ENCODE data around the gene EPN1. TPM values are rescaled to one million over a fixed set of nuclear protein-coding genes. Genes with fewer than 3 reads are reported as not detected.
A peak's percentile ranks its signal among the peaks of the same experiment; 100 is the strongest.

The EPN1 gene
- total and polyA plus RNA-seq, 2 of the 13 experiments (the other 11 are each of a cell fraction or from before 2014, with no cell fraction given): 28.9 to 31.7 TPM

DNA sequence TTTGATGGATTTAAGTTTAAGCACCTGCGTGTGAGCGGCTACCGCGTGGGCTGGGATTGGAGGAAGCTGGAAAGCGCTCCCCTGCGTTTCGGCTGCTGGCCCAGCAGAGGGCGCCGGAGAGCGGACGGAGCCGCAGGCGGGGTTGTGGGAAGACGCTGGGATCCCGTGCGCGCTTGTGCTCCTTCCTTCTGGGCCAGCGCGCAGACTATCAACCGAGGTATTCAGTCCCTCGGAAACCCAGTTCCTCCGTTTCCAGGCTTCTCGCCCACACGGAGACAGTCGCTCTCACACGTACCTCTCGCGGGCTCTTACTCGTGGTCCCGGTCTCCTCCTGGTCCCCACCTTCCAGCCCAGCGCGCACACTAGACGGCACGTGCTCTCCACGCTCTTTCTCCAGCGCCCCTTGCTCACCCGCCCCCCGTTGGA, 28.8 kb downstream of the EPN1 start (continued):
- TF ChIP-seq CTCF (CRISPR knock-in tag; IDR thresholded peaks at IDR 0.05) (peak; percentile 73), FIP1L1 (IDR thresholded peaks at IDR 0.05; ENCODE audit: borderline replicate concordance, insufficient read depth, low read depth, low read length) (no peak), ZNF768 (CRISPR knock-in tag; IDR thresholded peaks at IDR 0.05) (peak; percentile 16; the same call in 1 of the 2 replicates), STAG1 (CRISPR knock-in tag; IDR thresholded peaks at IDR 0.05) (peak; percentile 41; the same call in 1 of the 2 replicates), ZBTB4 (CRISPR knock-in tag; IDR thresholded peaks at IDR 0.05; ENCODE audit: borderline replicate concordance) (no peak), GABPB1 (CRISPR knock-in tag; IDR thresholded peaks at IDR 0.05) (peak; percentile 41; the same call in 1 of the 2 replicates), ZNF773 (CRISPR knock-in tag; IDR thresholded peaks at IDR 0.05; ENCODE audit: borderline replicate concordance) (no peak)
